Measurements from ENCODE around the gene ZNF320.
"Not testable (repeated sequence)": the region's sequence is repeated elsewhere in the genome, so short reads cannot be mapped to it uniquely, and the experiment has no call there.

The ZNF320 gene

GRCh38 chr19:52868031-52868430, 29.4 kb downstream of the ZNF320 start:
- not testable (repeated sequence) for H3K4me3 ChIP-seq (ENCODE audit: low read length); H3K9ac ChIP-seq (ENCODE audit: low read length); H3K36me3 ChIP-seq (ENCODE audit: control insufficient read depth, insufficient read depth, low read length, severe bottlenecking); H3K9me3 ChIP-seq (ENCODE audit: control insufficient read depth, low read length); H3K27me3 ChIP-seq (replicated peaks; ENCODE audit: control insufficient read depth, insufficient read depth, low read length); H3K4me1 ChIP-seq (ENCODE audit: control insufficient read depth, insufficient read depth, low read length); DNase-seq (ENCODE audit: low read depth)

- Histone ChIP-seq H3K36me3 (ENCODE audit: control insufficient read depth, insufficient read depth, low read length, severe bottlenecking) (peaks cover 13% of the 10 kb centered on the region), H3K9ac (ENCODE audit: low read length) (peak within 1 kb of the TSS; percentile 89), H3K9me3 (ENCODE audit: control insufficient read depth, low read length) (peaks cover 12% of the 10 kb centered on the region), H3K4me3 (ENCODE audit: low read length) (peak within 1 kb of the TSS; percentile 90)
- not testable (repeated sequence) for H3K27me3 ChIP-seq (replicated peaks; ENCODE audit: control insufficient read depth, insufficient read depth, low read length); H3K4me1 ChIP-seq (ENCODE audit: control insufficient read depth, insufficient read depth, low read length)
- peak; percentile 82 for DNase-seq (ENCODE audit: low read depth)
Observed at GRCh38 chr19:52857378-52858191, 39.9 kb downstream of the ZNF320 start, which contains the start of gene ZNF468. Gene ZNF468 (minus strand): TSS chr19:52857619. CDS start chr19:52854272, 3,347 bp downstream.

GRCh38 chr19:52856540-52857377, 40.7 kb downstream of the ZNF320 start:
- Histone ChIP-seq H3K9ac (ENCODE audit: low read length) (peak overlapping the region; percentile 89), H3K4me3 (ENCODE audit: low read length) (peak overlapping the region; percentile 90), H3K36me3 (ENCODE audit: control insufficient read depth, insufficient read depth, low read length, severe bottlenecking) (peaks cover 21% of the 10 kb centered on the region)
- H3K27me3 ChIP-seq (replicated peaks; ENCODE audit: control insufficient read depth, insufficient read depth, low read length); H3K9me3 ChIP-seq (ENCODE audit: control insufficient read depth, low read length); H3K4me1 ChIP-seq (ENCODE audit: control insufficient read depth, insufficient read depth, low read length): not testable (repeated sequence)
- peak; percentile 36 for DNase-seq (ENCODE audit: low read depth)
